Ovary (tissue), 9 donors: ENCODE measurements around the gene ALKBH2. TPM values are rescaled to one million over a fixed set of nuclear protein-coding genes. Genes with fewer than 3 reads are reported as not detected.
"Not testable (repeated sequence)": the region's sequence is repeated elsewhere in the genome, so short reads cannot be mapped to it uniquely, and the experiment has no call there.

Experiments used
- DNase-seq, 5 donors: peaks; one replicate each; pipeline ENCODE4 v3.0.0-alpha.2; 2019 to 2020
- H3K27ac ChIP-seq, 2 donors: fragments of 200-600 bp; one replicate each; pipeline versions ENCODE4 v1.5.1 to v1.8.0; 2019 to 2022
- H3K27me3 ChIP-seq: fragments of 200-600 bp; one replicate; pipeline ENCODE4 v1.8.0; 2022
- H3K36me3 ChIP-seq: fragments of 200-600 bp; sonication (generic); one replicate; pipeline ENCODE4 v1.5.1; 2019
- H3K4me1 ChIP-seq: one replicate; pipeline ENCODE4 v1.8.1; 2013; ENCODE audit warnings: mild to moderate bottlenecking, moderate library complexity; ENCODE audit not compliant: insufficient read depth
- H3K4me3 ChIP-seq: fragments of 200-600 bp; sonication (generic); one replicate; pipeline ENCODE4 v1.5.1; 2017
- H3K9me3 ChIP-seq, 2 donors: fragments of 200-600 bp in 1 of 2; sonication (generic) in 1 of 2; one replicate each; pipeline versions ENCODE4 v1.5.1 to v1.8.1; 2013 to 2019; ENCODE audit warnings: mild to moderate bottlenecking in 1 of 2, moderate library complexity in 1 of 2
- EP300 ChIP-seq: sonication (generic); formaldehyde crosslinking; IDR thresholded peaks from one replicate; pipeline ENCODE4 v1.6.1; 2017; ENCODE audit warnings: antibody characterized with exemption
- POLR2A ChIP-seq: fragments of 450-650 bp; IDR thresholded peaks from one replicate; pipeline ENCODE4 v1.6.1; 2017; ENCODE audit warnings: antibody characterized with exemption, mild to moderate bottlenecking, moderate library complexity
- WGBS, 3 donors: extraction: QIAGEN DNeasy Blood & Tissue Kit in 1 of 3; methylation state at CpG; one replicate each; pipeline versions ENCODE4 v1.1.5 to v1.1.7; 2013 to 2017; 5-methylcytosine and 5-hydroxymethylcytosine counted together
- intact Hi-C, 4 donors: fragments of 100-400 bp; cut with DNase I; formaldehyde crosslinking; loops; one replicate each; pipeline versions ENCODE4 v1.11.0 to v1.15.1; 2022 to 2023
- polyA plus RNA-seq, 2 donors: library from polyadenylated mRNA; stranded (reverse); fragments of 200-250 nt in 1 of 2; fragments of 350-450 nt in 1 of 2; fragmentation: Illumina TruSeq in 1 of 2; extraction: RNeasy Lipid Tissue Mini Kit (QIAGEN cat#74804) in 1 of 2; gene quantifications; one replicate each; pipeline ENCODE4 v1.2.3, GENCODE V29; 2013 to 2014
- total RNA-seq, 7 donors: library from RNA; depleted of rRNA in 2 of 7; stranded (reverse); fragments of >200 nt in 2 of 7; fragmentation: NEBNext Ultra II Directional in 3 of 7; extraction: Animal tissue kit (Norgen Biotek cat#: 25700) in 3 of 7; gene quantifications; one replicate each; pipeline versions ENCODE4 v1.1.0 to v1.2.4, GENCODE V29; 2016 to 2023
- TF ChIP-seq, protein P1 (sequence below), 3 donors: fragments of 450-650 bp in 2 of 3; fragments of 200-600 bp in 1 of 3; IDR thresholded peaks; one replicate each; pipeline versions ENCODE4 v1.5.1 to v1.8.0; 2016 to 2022; ENCODE audit warnings: antibody characterized with exemption in 3 of 3, mild to moderate bottlenecking in 1 of 3
- donor health status: DM: no; HTN: no; CAD: no; lungs with moderate emphysema.
- donor health status: DM: no; HTN: no; CAD: no.
- donor health status: Bipolar disorder and iron deficiency.
- donor health status: DM: yes; HTN: yes; CAD: no.
- donor health status: DM: no; HTN: no; CAD: no.
- donor health status: DM: yes; HTN: yes; CAD: no.

Gene ALKBH2
- total and polyA plus RNA-seq, 9 donors = 11.3 to 26.4 (median 21.1) TPM

DNA sequence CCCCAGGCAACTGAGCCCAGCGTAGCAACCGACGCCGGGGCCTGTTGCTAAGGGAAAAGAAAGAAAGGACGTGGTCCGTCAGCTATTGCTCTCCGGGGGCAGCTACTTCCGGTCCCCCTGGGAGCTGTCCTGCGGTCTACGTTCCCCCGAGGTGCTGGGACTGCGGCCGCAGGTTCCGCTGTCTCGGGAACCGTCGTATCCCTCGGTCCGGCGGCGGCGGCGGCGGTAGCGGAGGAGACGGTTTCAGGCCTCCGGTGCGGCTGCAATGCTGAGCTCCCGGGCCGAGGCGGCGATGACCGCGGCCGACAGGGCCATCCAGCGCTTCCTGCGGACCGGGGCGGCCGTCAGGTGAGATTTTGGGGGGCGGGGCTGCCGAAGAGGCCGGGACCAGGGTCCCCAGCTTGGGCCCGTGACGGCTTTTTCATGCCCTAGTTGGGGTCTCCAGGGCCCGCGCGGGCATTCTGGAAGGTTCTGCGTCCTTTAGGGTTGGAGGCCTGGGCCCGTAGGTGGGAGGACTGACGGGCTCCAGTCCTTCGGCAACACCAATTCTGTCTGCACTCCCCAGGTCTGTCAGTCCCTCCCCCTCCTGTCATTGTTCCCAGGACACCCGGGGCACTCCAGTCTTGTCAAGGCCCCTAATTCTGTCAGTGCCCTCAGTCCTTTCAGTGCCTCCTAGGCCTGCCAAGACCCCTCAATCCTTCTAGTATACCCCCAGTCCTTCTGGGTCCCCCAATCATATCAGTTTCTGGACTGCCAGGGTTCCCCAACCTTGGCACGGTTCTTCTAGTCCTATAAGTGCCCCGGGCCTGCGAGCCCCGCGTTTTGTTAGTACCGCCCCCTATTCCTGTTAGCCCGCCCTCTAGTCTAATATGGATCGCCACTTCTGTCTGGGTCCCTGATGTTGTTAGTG is 40.6 kb downstream of the ALKBH2 start, which contains the start of gene USP30:
TSS of gene USP30 (plus strand) at position 163 of the 910 bp plus-strand sequence. CDS start at position 266, 103 bp downstream.
- H3K4me3 ChIP-seq = peak within 1 kb of the TSS; percentile 80
- 1% methylated on average over 49 to 61 of the region's 61 CpGs for WGBS, 3 donors
- no peaks in the 10 kb centered on the region for H3K9me3 ChIP-seq
- no peaks in the 10 kb centered on the region for H3K36me3 ChIP-seq
- H3K27me3 ChIP-seq = no peaks in the 10 kb centered on the region
- DNase-seq = peak; percentile 76 to 90 (median 85)
- H3K4me1 ChIP-seq = peaks cover 11% of the 10 kb centered on the region
- intact Hi-C loops = no loop called here
- TF ChIP-seq EP300 = no peak
- TF ChIP-seq POLR2A = peak; percentile 40
- H3K27ac ChIP-seq = peak within 1 kb of the TSS; percentile 47 to 77

DNA sequence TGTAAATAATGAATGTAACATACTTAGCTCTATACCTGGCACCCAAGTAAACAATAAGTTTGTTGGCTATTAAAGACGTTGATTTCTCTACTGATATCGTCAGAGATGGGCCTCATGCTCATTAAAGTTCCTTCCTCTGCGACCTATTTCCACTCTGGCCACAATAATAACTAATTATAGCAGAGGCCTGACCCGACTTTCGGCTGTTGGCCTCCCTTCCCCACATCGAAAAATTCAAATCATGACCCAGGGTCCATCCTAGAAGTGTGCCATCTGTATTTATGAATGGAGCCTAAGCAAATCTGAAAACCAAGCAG is 41.2 kb downstream of the ALKBH2 start:
- intact Hi-C loops = no loop called here
- peak overlapping the region in 1 of 2 donors; percentile 47 for H3K27ac ChIP-seq
- TF ChIP-seq EP300 = no peak
- no peak for TF ChIP-seq POLR2A
- TF ChIP-seq, protein P1, sequence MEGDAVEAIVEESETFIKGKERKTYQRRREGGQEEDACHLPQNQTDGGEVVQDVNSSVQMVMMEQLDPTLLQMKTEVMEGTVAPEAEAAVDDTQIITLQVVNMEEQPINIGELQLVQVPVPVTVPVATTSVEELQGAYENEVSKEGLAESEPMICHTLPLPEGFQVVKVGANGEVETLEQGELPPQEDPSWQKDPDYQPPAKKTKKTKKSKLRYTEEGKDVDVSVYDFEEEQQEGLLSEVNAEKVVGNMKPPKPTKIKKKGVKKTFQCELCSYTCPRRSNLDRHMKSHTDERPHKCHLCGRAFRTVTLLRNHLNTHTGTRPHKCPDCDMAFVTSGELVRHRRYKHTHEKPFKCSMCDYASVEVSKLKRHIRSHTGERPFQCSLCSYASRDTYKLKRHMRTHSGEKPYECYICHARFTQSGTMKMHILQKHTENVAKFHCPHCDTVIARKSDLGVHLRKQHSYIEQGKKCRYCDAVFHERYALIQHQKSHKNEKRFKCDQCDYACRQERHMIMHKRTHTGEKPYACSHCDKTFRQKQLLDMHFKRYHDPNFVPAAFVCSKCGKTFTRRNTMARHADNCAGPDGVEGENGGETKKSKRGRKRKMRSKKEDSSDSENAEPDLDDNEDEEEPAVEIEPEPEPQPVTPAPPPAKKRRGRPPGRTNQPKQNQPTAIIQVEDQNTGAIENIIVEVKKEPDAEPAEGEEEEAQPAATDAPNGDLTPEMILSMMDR (IDR thresholded peaks at IDR 0.05) = no peak

DNA sequence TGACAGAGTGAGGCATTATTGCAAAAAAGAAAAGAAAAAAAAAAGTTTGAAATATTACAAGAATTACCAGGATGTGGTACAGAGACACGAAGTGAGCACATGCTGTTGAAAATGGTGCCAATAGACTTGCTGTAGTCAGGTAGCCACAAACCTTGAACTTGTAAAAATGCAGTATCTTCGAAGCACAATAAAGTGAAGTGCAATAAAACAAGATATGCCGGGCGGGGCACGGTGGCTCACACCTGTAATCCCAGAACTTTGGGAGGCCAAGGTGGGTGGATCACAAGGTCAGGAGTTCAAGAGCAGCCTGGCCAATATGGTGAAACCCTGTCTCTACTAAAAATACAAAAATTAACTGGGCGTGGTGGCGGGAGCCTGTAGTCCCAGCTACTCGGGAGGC is 43.5 kb downstream of the ALKBH2 start:
- DNase-seq, H3K4me3 ChIP-seq, H3K27ac ChIP-seq, intact Hi-C loops, H3K27me3 ChIP-seq, H3K9me3 ChIP-seq, H3K36me3 ChIP-seq: not testable (repeated sequence)
- WGBS, 3 donors = 65 to 80% (median 76%) methylated on average over 8 of the region's 8 CpGs
- H3K4me1 ChIP-seq = peaks cover 11% of the 10 kb centered on the region

More for the DNA sequence above, 41.2 kb downstream of the ALKBH2 start:
- no peak for DNase-seq
- Histone ChIP-seq H3K36me3 (no peaks in the 10 kb centered on the region), H3K4me3 (peak overlapping the region; percentile 80), H3K9me3 (no peaks in the 10 kb centered on the region), H3K27me3 (no peaks in the 10 kb centered on the region), H3K4me1 (peaks cover 11% of the 10 kb centered on the region)
- WGBS, 3 donors = 7 to 8% (median 7%) methylated on average over 6 of the region's 6 CpGs

DNA sequence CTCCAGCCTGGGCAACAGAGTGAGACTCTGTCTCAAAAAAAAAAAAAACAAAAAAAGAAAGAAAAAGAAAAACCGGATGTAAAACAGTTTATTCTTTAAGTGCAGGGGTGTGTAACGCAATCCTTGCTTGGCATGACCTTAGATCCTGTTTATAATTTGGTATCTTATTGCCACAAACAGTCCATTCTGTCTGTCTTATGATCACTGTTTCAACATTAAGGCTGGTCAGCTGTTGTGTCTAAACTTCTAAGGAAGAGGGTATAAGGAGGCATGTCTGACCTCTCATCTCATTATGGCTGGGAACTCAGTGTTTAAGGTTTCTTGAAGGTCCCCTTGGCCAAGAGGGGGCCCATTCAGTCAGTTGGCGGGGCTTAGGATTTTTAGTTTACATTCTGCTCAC is 44.6 kb downstream of the ALKBH2 start:
- H3K4me3 ChIP-seq, H3K4me1 ChIP-seq, H3K27me3 ChIP-seq, H3K27ac ChIP-seq, H3K36me3 ChIP-seq, DNase-seq, H3K9me3 ChIP-seq, intact Hi-C loops: not testable (repeated sequence)
- WGBS, 3 donors = 60 to 68% (median 66%) methylated on average over 3 of the region's 3 CpGs

DNA sequence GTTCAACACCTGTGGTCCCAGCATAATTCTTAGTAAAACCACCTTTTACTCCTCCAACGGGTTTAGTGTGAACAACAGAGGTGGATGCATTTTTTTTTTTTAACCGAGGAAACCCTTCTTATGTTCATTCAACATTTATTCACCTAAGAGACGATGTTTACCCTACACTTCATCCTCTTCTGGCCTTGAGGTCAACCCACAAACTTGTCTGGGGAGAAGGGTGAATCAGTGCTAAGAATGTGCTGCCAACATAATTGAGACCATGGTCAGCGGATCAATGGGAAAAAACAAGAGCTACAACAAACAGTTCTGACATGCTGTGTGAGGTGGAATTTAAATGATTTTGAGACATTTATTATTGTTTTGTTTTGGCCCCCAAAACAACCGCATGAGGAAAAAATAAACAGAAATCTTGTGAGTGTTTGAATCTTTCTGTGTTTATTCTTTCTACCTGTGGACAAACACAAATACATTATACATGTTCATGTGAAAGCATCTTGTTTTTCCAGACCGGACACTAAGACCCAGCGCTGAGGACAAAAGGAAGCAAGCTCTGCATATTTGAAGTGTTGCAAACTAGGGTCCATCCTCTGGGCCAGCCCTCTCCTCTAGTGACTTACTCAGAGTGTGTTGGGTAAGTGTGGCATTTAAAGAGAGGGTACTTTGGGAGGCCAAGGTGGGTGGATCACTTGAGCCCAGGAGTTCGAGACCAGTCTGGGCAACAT is 46.0 kb downstream of the ALKBH2 start:
- no peaks in the 10 kb centered on the region for H3K36me3 ChIP-seq
- H3K9me3 ChIP-seq = no peaks in the 10 kb centered on the region
- H3K4me3 ChIP-seq = no peak overlapping the region
- DNase-seq = no peak
- TF ChIP-seq, protein P1 (IDR thresholded peaks at IDR 0.05) = no peak
- TF ChIP-seq EP300 (no peak), POLR2A (no peak)
- H3K27ac ChIP-seq = no peak overlapping the region
- H3K27me3 ChIP-seq = no peaks in the 10 kb centered on the region
- peaks cover 2% of the 10 kb centered on the region for H3K4me1 ChIP-seq
- 61 to 74% (median 66%) methylated on average over 8 of the region's 8 CpGs for WGBS, 3 donors
- intact Hi-C loops = no loop called here
